ENCODE data around the gene LDB1.

LDB1 gene

DNA sequence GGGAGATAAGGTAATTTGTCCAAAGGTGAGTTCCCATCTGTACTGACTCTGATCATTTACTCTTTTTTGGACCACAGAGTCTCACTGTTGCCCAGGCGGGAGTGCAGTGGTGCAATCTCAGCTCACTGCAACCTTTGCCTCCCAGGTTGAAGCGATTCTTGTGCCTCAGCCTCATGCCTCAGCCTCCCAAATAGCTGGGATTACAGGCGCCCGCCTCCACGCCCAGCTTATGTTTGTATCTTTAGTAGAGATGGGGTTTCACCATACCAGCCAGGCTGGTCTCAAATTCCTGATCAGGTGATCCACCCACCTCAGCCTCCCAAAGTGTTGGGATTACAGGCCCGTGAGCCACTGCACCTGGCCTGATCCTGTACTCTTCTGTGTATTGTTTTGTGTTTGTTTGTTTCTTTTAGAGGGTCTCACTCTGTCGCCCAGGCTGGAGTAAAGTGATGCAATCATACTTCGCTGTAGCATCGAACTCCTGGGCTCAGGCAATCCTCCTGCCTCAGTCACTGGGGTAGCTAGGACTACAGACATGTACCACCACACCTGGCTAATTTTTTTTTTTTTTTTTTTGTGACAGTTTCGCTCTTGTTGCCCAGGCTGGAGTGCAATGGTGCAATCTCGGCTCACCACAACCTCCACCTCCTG lies 34.4 kb upstream of the LDB1 start:
- Histone ChIP-seq H3K4me2 (ENCODE audit: low read length) (peak overlapping the region; percentile 9; the same call in 1 of the 2 replicates), H3K79me2 (ENCODE audit: insufficient read depth, low read length) (peaks cover 36% of the 10 kb centered on the region), H3K4me1 (ENCODE audit: insufficient read depth, low read length, severe bottlenecking) (peaks cover 11% of the 10 kb centered on the region), H3K9ac (ENCODE audit: low read length) (no peak overlapping the region), H3K27me3 (ENCODE audit: insufficient read depth, low read length) (no peaks in the 10 kb centered on the region), H3K36me3 (ENCODE audit: insufficient read depth, low read length) (peaks cover 59% of the 10 kb centered on the region), H3K4me3 (ENCODE audit: low read depth, low read length, poor library complexity, severe bottlenecking) (no peak overlapping the region), H3F3A (ENCODE audit: insufficient read depth, low read length) (no peaks in the 10 kb centered on the region), H4K20me1 (ENCODE audit: insufficient read depth, low read length) (no peaks in the 10 kb centered on the region), H3K9me3 (ENCODE audit: low read length) (no peaks in the 10 kb centered on the region), H3K9me2 (ENCODE audit: low read depth, low read length) (no peaks in the 10 kb centered on the region), H3K27ac (ENCODE audit: low read depth, low read length, poor library complexity, severe bottlenecking) (no peak overlapping the region), H2AFZ (ENCODE audit: low read length) (no peak overlapping the region)
- TF ChIP-seq EZH2 (IDR thresholded peaks at IDR 0.05; ENCODE audit: borderline replicate concordance, low read length), result no peak
- TF ChIP-seq, protein P1, sequence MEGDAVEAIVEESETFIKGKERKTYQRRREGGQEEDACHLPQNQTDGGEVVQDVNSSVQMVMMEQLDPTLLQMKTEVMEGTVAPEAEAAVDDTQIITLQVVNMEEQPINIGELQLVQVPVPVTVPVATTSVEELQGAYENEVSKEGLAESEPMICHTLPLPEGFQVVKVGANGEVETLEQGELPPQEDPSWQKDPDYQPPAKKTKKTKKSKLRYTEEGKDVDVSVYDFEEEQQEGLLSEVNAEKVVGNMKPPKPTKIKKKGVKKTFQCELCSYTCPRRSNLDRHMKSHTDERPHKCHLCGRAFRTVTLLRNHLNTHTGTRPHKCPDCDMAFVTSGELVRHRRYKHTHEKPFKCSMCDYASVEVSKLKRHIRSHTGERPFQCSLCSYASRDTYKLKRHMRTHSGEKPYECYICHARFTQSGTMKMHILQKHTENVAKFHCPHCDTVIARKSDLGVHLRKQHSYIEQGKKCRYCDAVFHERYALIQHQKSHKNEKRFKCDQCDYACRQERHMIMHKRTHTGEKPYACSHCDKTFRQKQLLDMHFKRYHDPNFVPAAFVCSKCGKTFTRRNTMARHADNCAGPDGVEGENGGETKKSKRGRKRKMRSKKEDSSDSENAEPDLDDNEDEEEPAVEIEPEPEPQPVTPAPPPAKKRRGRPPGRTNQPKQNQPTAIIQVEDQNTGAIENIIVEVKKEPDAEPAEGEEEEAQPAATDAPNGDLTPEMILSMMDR (IDR thresholded peaks at IDR 0.05; ENCODE audit: low read length), result no peak

DNA sequence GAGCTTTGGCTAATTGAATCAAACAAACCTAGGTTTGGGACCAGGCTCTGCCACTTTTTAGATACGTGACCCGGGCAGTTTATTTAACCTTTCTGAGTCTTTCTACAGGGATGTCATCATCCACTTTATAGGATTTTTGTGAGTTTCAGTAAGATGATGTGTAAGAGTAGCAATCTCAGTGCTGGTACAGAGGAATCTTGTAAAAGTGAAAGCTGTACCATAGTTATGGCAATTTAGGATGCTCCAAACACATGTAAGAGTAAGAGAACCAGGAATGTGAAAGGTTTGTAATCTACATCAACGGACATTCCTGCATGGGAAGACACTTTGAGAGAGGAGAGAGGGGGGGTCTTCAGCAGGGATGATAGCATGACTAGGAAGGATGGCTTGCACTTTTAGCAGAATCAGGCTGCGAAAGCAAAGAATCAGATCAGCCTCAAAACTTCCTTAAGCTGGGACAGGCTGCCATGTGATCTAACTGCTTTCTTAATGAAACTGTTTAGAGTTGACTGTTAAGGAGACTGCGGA lies 33.0 kb upstream of the LDB1 start:
- peak overlapping the region; percentile 25 for H3K27ac ChIP-seq (ENCODE audit: low read depth, low read length, poor library complexity, severe bottlenecking)
- peak overlapping the region; percentile 91 for H3K4me3 ChIP-seq (ENCODE audit: low read depth, low read length, poor library complexity, severe bottlenecking)
- peak overlapping the region; percentile 97 for H3K4me2 ChIP-seq (ENCODE audit: low read length)
- H3K9me2 ChIP-seq (ENCODE audit: low read depth, low read length), result no peaks in the 10 kb centered on the region
- no peaks in the 10 kb centered on the region for H3F3A ChIP-seq (ENCODE audit: insufficient read depth, low read length)
- peaks cover 11% of the 10 kb centered on the region for H3K4me1 ChIP-seq (ENCODE audit: insufficient read depth, low read length, severe bottlenecking)
- H3K36me3 ChIP-seq (ENCODE audit: insufficient read depth, low read length), result peaks cover 56% of the 10 kb centered on the region
- H3K79me2 ChIP-seq (ENCODE audit: insufficient read depth, low read length), result peaks cover 36% of the 10 kb centered on the region
- TF ChIP-seq EZH2 (IDR thresholded peaks at IDR 0.05; ENCODE audit: borderline replicate concordance, low read length), result no peak
- TF ChIP-seq, protein P1 (IDR thresholded peaks at IDR 0.05; ENCODE audit: low read length), result no peak
- H2AFZ ChIP-seq (ENCODE audit: low read length), result no peak overlapping the region
- H3K9ac ChIP-seq (ENCODE audit: low read length), result peak overlapping the region; percentile 98
- H4K20me1 ChIP-seq (ENCODE audit: insufficient read depth, low read length), result no peaks in the 10 kb centered on the region
- no peaks in the 10 kb centered on the region for H3K9me3 ChIP-seq (ENCODE audit: low read length)
- H3K27me3 ChIP-seq (ENCODE audit: insufficient read depth, low read length), result no peaks in the 10 kb centered on the region

DNA sequence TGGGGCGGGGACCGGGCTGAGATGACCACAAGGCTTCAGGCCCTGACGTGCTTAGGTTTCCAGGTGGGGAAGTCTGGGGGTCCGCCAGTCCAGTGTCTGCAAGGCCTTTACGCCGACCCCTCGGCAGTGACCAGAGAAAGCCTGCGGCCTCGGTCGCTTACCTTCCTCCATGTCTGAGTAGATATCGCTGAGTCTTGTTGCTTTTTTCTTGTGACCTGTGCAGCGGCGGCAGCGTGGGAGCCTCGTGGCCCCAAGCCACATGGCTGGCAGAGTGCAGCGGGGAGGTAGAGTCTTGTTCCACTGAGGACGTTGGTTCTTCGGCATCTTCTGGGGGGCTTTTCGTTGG lies 32.4 kb upstream of the LDB1 start:
- Histone ChIP-seq H3K9me2 (ENCODE audit: low read depth, low read length) (no peaks in the 10 kb centered on the region), H3F3A (ENCODE audit: insufficient read depth, low read length) (no peaks in the 10 kb centered on the region), H3K4me1 (ENCODE audit: insufficient read depth, low read length, severe bottlenecking) (peaks cover 11% of the 10 kb centered on the region), H2AFZ (ENCODE audit: low read length) (no peak overlapping the region), H4K20me1 (ENCODE audit: insufficient read depth, low read length) (no peaks in the 10 kb centered on the region), H3K4me2 (ENCODE audit: low read length) (peak overlapping the region; percentile 97), H3K9ac (ENCODE audit: low read length) (peak overlapping the region; percentile 98), H3K27ac (ENCODE audit: low read depth, low read length, poor library complexity, severe bottlenecking) (peak overlapping the region; percentile 49), H3K4me3 (ENCODE audit: low read depth, low read length, poor library complexity, severe bottlenecking) (peak overlapping the region; percentile 91), H3K27me3 (ENCODE audit: insufficient read depth, low read length) (no peaks in the 10 kb centered on the region), H3K9me3 (ENCODE audit: low read length) (no peaks in the 10 kb centered on the region), H3K79me2 (ENCODE audit: insufficient read depth, low read length) (peaks cover 36% of the 10 kb centered on the region), H3K36me3 (ENCODE audit: insufficient read depth, low read length) (peaks cover 56% of the 10 kb centered on the region)
- TF ChIP-seq, protein P1 (IDR thresholded peaks at IDR 0.05; ENCODE audit: low read length), result no peak
- no peak for TF ChIP-seq EZH2 (IDR thresholded peaks at IDR 0.05; ENCODE audit: borderline replicate concordance, low read length)

Measured in OCI-LY1 (cell line).